ENCODE measurements around the gene GAS2L1. TPM values are rescaled to one million over a fixed set of nuclear protein-coding genes. Genes with fewer than 3 reads are reported as not detected.

GAS2L1 gene
- total and polyA plus RNA-seq, 8 donors = 4.4 to 81.1 (median 27.3) TPM

- Histone ChIP-seq H3K9me3 (no peaks in the 10 kb centered on the region), H3K27ac (peak overlapping the region in 1 of 5 donors; percentile 21), H3K27me3 (no peaks in the 10 kb centered on the region), H3K4me1 (peaks cover 14 to 64% (median 28%) of the 10 kb centered on the region in 4 donors), H3K36me3 (peaks cover 71 to 98% (median 96%) of the 10 kb centered on the region in 4 donors), H3K4me3 (no peak overlapping the region)
- intact Hi-C loops (cut with DNase I; ENCODE audit: low total_unique reads) = no loop called here
- 92 to 100% (median 96%) methylated on average over 2 of the region's 2 CpGs for WGBS, 5 donors
- no peak for TF ChIP-seq CTCF (IDR thresholded peaks at IDR 0.05)
- no peak for TF ChIP-seq POLR2AphosphoS5 (IDR thresholded peaks at IDR 0.05)
- TF ChIP-seq POLR2A (IDR thresholded peaks at IDR 0.05) = no peak
- no peak for TF ChIP-seq EP300 (IDR thresholded peaks at IDR 0.05)
- DNase-seq = no peak
Measured at GRCh38 chr22:29341849-29342127, 35.3 kb downstream of the GAS2L1 start.

- intact Hi-C loops (cut with DNase I; ENCODE audit: low total_unique reads) = no loop called here
- peak overlapping the region in 2 of 5 donors; percentile 21 to 56 for H3K27ac ChIP-seq
- H3K4me1 ChIP-seq = peaks cover 10 to 64% (median 31%) of the 10 kb centered on the region in 4 donors
- 79 to 86% (median 82%) methylated on average over 5 to 6 of the region's 6 CpGs for WGBS, 5 donors
- DNase-seq = peak in 1 of 2 donors; percentile 6
- TF ChIP-seq POLR2AphosphoS5 (IDR thresholded peaks at IDR 0.05) (no peak), POLR2A (IDR thresholded peaks at IDR 0.05) (no peak), EP300 (IDR thresholded peaks at IDR 0.05) (no peak), CTCF (IDR thresholded peaks at IDR 0.05) (no peak)
- H3K9me3 ChIP-seq = no peaks in the 10 kb centered on the region
- H3K27me3 ChIP-seq = no peaks in the 10 kb centered on the region
- H3K36me3 ChIP-seq = peaks cover 69 to 98% (median 96%) of the 10 kb centered on the region in 4 donors
- no peak overlapping the region for H3K4me3 ChIP-seq
Measured at GRCh38 chr22:29342177-29342576, 35.7 kb downstream of the GAS2L1 start.

- intact Hi-C loops (cut with DNase I; ENCODE audit: low total_unique reads) = no loop called here
- Histone ChIP-seq H3K4me3 (no peak overlapping the region), H3K27ac (peak overlapping the region in 2 of 5 donors; percentile 56 to 68), H3K9me3 (no peaks in the 10 kb centered on the region), H3K4me1 (peaks cover 5 to 64% (median 31%) of the 10 kb centered on the region in 4 donors), H3K36me3 (peaks cover 70 to 98% (median 96%) of the 10 kb centered on the region in 4 donors), H3K27me3 (no peaks in the 10 kb centered on the region)
- peak; percentile 40 to 58 for DNase-seq
- WGBS, 5 donors = 64 to 71% (median 67%) methylated on average over 7 to 10 of the region's 10 CpGs
- TF ChIP-seq CTCF (IDR thresholded peaks at IDR 0.05) (no peak), EP300 (IDR thresholded peaks at IDR 0.05) (no peak), POLR2A (IDR thresholded peaks at IDR 0.05) (no peak), POLR2AphosphoS5 (IDR thresholded peaks at IDR 0.05) (no peak)
Measured at GRCh38 chr22:29342577-29343312, 36.3 kb downstream of the GAS2L1 start.

- Histone ChIP-seq H3K4me1 (peaks cover 5 to 61% (median 31%) of the 10 kb centered on the region in 4 donors), H3K4me3 (no peak overlapping the region), H3K9me3 (no peaks in the 10 kb centered on the region), H3K27ac (peak overlapping the region in 2 of 5 donors; percentile 56 to 68), H3K27me3 (no peaks in the 10 kb centered on the region), H3K36me3 (peaks cover 72 to 98% (median 96%) of the 10 kb centered on the region in 4 donors)
- TF ChIP-seq POLR2AphosphoS5 (IDR thresholded peaks at IDR 0.05) (no peak), EP300 (IDR thresholded peaks at IDR 0.05) (no peak), POLR2A (IDR thresholded peaks at IDR 0.05) (no peak), CTCF (IDR thresholded peaks at IDR 0.05) (no peak)
- peak; percentile 67 to 71 for DNase-seq
- intact Hi-C loops (cut with DNase I; ENCODE audit: low total_unique reads) = no loop called here
- 51 to 81% (median 62%) methylated on average over 4 to 7 of the region's 7 CpGs for WGBS, 5 donors
Measured at GRCh38 chr22:29343313-29343805, 36.9 kb downstream of the GAS2L1 start.

Measured in stomach (tissue), 9 donors.